Measurements from ENCODE around the gene CECR2.

DNA sequence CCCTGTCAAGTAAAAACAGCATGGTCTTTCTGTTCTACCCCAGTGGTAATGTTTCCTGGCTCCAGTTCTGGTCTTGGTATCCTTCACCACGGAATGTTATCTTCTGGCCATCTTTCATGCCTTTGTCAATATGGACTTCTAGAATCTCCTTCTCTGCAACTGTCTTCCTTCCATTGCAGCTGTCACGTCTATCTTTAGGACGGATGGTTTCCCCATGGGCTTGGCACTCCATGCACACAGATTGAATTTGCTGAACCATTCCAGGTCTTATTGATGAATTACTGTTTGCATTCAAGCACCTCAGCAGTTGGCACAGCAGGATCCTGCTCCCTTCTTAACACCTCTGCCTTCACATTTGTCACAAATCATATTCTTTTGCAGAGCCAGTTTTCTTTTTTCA lies 149.1 kb downstream of the CECR2 start:
- no peak for TF ChIP-seq EZH2 (IDR thresholded peaks at IDR 0.05)
- TF ChIP-seq POLR2AphosphoS5 (IDR thresholded peaks at IDR 0.05; ENCODE audit: borderline replicate concordance, low read depth, low read length) = no peak
- no peak for TF ChIP-seq FOXP2 (optimal IDR thresholded peaks at IDR 0.05; ENCODE audit: control extremely low read depth, extremely low read length, insufficient read depth)

All from SK-N-MC (cell line).